ENCODE results near the gene MRPL43. TPM values are rescaled to one million over a fixed set of nuclear protein-coding genes. Genes with fewer than 3 reads are reported as not detected.
"Not testable (repeated sequence)": the region's sequence is repeated elsewhere in the genome, so short reads cannot be mapped to it uniquely, and the experiment has no call there.

MRPL43 gene
- total RNA-seq, 1 donor from 2014 or later = 43.2 TPM

- DNase-seq (ENCODE audit: low read depth) = no peak
Measured at GRCh38 chr10:100983868-100984671, 3.2 kb downstream of the MRPL43 start.

GRCh38 chr10:100982916-100983830, 4.1 kb downstream of the MRPL43 start:
- no peak for DNase-seq (ENCODE audit: low read depth)

GRCh38 chr10:100981178-100981772, 6.0 kb downstream of the MRPL43 start:
- DNase-seq (ENCODE audit: low read depth) = no peak

- DNase-seq (ENCODE audit: low read depth) = no peak
Measured at GRCh38 chr10:100980711-100981110, 6.6 kb downstream of the MRPL43 start.

- no peak for DNase-seq (ENCODE audit: low read depth)
Measured at GRCh38 chr10:100980311-100980710, 7.0 kb downstream of the MRPL43 start.

- DNase-seq (ENCODE audit: low read depth) = no peak
Measured at GRCh38 chr10:100979791-100980272, 7.5 kb downstream of the MRPL43 start.

- DNase-seq (ENCODE audit: low read depth) = no peak
Measured at GRCh38 chr10:100978901-100979195, 8.4 kb downstream of the MRPL43 start.

- DNase-seq (ENCODE audit: low read depth) = no peak
Measured at GRCh38 chr10:100978121-100978900, 9.0 kb downstream of the MRPL43 start.

- DNase-seq (ENCODE audit: low read depth) = no peak
Measured at GRCh38 chr10:100977436-100977835, 9.9 kb downstream of the MRPL43 start.

GRCh38 chr10:100976906-100977305, 10.4 kb downstream of the MRPL43 start:
- DNase-seq (ENCODE audit: low read depth) = no peak

- DNase-seq (ENCODE audit: low read depth) = not testable (repeated sequence)
Measured at GRCh38 chr10:100975397-100975796, 11.9 kb downstream of the MRPL43 start.

- DNase-seq (ENCODE audit: low read depth) = no peak
Measured at GRCh38 chr10:100972904-100973535, 14.3 kb downstream of the MRPL43 start.

- DNase-seq (ENCODE audit: low read depth) = no peak
Measured at GRCh38 chr10:100972115-100972903, 15.0 kb downstream of the MRPL43 start.

GRCh38 chr10:100970914-100971811, 16.1 kb downstream of the MRPL43 start:
- peak; percentile 74 for DNase-seq (ENCODE audit: low read depth)

GRCh38 chr10:100970076-100970913, 17.0 kb downstream of the MRPL43 start:
- no peak for DNase-seq (ENCODE audit: low read depth)

- DNase-seq (ENCODE audit: low read depth) = no peak
Measured at GRCh38 chr10:100969187-100970075, 17.9 kb downstream of the MRPL43 start, which contains the start of gene SEMA4G. TSS of gene SEMA4G (plus strand) at chr10:100969504. CDS start at chr10:100972913, 3,409 bp downstream.

GRCh38 chr10:100968863-100969186, 18.5 kb downstream of the MRPL43 start:
- no peak for DNase-seq (ENCODE audit: low read depth)
